K562 treated with DMSO at 1 percent for 24 hours (cell line): Measurements from ENCODE around the gene TTC39C. TPM values are rescaled to one million over a fixed set of nuclear protein-coding genes. Genes with fewer than 3 reads are reported as not detected.

Source experiments
- total RNA-seq: library from RNA; unstranded; fragments of 300-600 nt; gene quantifications from 2 replicates; pipeline ENCODE4 v1.2.3, GENCODE V29; 2022; ENCODE audit warnings: low read depth; ENCODE audit not compliant: insufficient read depth

TTC39C gene
- 0.63 TPM in 1 of 2 replicates, not detected in the other for total RNA-seq

DNA sequence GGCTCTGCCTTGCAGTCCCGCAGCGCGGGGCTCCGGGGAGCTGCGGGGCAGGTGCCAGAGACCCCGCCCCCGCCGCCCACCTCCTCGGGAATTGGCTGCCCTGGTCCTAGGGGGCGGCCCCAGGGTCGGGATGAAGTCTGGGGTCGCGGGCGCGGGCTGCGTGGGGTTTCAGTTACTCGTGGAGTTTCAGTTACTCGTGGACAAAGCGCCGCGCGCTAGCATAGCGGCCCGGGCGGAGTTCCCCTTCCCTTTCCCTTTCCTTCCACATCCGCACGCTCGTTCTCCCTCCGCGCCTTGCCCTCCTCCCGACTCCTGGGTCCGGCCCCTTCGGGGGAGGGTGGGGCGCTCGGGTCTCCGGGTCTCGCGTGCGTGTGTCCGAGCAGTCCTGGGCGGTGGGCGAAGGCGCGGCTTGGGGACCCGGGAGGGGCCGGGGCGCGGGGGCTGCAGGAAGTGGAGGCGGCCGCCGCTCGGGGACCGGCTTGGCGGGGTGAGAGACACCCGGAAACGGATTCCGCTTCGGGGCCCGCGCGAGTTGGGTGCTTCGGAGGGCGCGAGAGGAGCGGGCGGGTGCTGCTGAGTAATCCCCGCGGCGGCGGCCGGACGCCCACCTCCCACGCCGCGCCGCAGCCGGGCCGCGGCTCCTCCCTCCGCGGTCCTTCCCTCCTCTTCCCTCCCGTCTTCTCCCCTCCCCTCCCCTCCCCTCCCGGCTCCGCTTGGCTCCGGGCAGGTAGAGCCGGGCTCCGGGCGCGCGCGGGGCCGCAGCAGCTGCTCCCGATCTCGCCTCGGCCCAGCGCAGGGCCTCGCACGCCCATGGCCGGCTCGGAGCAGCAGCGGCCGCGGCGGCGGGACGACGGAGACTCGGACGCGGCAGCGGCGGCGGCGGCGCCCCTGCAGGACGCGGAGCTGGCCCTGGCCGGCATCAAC is at the start of gene TTC39C:
Gene TTC39C, plus strand, starts transcription at position 693 of the 924 bp plus-strand sequence. Its CDS starts 118 bp downstream, at position 811.

DNA sequence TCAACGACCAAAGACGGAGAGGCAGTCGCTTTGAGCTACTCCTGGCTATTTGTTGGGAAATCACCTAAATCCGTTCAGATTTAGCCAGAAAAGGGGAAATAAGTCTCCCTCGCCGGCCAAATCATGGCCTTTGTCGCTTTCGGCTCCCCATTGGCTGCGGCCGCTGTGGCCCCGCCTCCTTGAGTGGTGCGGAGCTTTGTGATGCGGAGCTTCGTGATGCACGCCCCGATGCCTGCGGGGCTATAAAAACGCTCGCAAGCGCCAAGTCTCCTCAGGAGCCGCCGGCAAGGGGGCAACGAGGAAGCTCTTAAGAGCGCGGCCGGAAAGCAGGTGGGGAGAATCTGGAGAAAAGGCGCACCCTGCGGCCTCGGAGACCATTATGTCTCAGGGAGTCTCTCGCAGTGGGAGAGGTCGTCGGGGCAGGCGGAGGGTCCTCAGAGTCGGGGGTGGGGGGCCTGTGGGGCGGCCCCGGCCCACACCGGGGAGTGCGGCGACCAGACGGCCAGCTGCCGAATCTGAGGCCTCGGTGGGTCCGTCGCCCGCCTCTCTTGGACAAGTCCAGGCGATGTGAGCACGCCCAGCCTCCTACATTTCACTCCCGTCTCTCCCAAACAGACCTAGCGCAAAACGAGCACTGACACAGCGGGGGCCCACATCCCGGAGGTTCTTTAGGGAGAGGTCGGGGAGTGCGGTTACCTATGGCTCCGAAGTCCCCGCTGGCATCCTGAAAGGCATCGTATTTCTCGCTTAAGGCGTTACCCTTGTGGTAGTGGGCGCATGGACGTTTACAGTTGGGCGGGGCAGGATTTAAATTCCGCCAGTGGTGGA is 124.4 kb downstream of the TTC39C start, which contains the start of gene CABYR:
Gene CABYR, plus strand, starts transcription at position 274 of the 828 bp plus-strand sequence. CDS start 4,053 bp downstream, outside the sequence.

Other genes with a start within 250 kb of the TTC39C start
- not detected in 2 replicates for gene CABYR, start 124.3 kb downstream of the TTC39C start, total RNA-seq